SH-SY5Y (cell line): ENCODE results near the gene HTR1E.

Source experiments
- GATA2 ChIP-seq: IDR thresholded peaks from 2 replicates; pipeline ENCODE4 v1.6.1; 2011; ENCODE audit warnings: mild to moderate bottlenecking, low read depth, low read length
- GATA3 ChIP-seq: IDR thresholded peaks from 2 replicates; pipeline ENCODE4 v1.6.1; 2011; ENCODE audit warnings: low read depth, mild to moderate bottlenecking, low read length, moderate library complexity

- no peak for TF ChIP-seq GATA3
- no peak for TF ChIP-seq GATA2
Measured at GRCh38 chr6:86969573-86969972, 32.2 kb downstream of the HTR1E start.
